Mesendoderm (in vitro differentiated cells): ENCODE measurements around the gene PCAT6.

ENCODE experiments used
- DNase-seq: peaks from one replicate; pipeline ENCODE4 v3.0.0; 2013
- H2AK5ac ChIP-seq: 2 replicates; pipeline ENCODE4 v1.6.1; 2013; ENCODE audit warnings: low read length, inconsistent platforms
- H2BK120ac ChIP-seq: 2 replicates; pipeline ENCODE4 v1.6.1; 2013; ENCODE audit warnings: low read depth, mild to moderate bottlenecking, low read length, moderate library complexity, mixed read lengths
- H2BK15ac ChIP-seq: replicated peaks from 2 replicates; pipeline ENCODE4 v1.6.1; 2013; ENCODE audit warnings: low read depth, mild to moderate bottlenecking, moderate library complexity
- H2BK5ac ChIP-seq: 2 replicates; pipeline ENCODE4 v1.6.1; 2013; ENCODE audit warnings: low read length, inconsistent platforms
- H3K18ac ChIP-seq: 2 replicates; pipeline ENCODE4 v1.6.1; 2013; ENCODE audit warnings: mild to moderate bottlenecking, low read length, mixed read lengths
- H3K23ac ChIP-seq: one replicate; pipeline ENCODE4 v1.6.1; 2013; ENCODE audit warnings: low read length
- H3K27ac ChIP-seq: 2 replicates; pipeline ENCODE4 v1.5.1; 2013; ENCODE audit warnings: low read depth, mild to moderate bottlenecking, inconsistent platforms, low read length, moderate library complexity
- H3K27me3 ChIP-seq: 2 replicates; pipeline ENCODE4 v1.6.1; 2013; ENCODE audit warnings: low read length, control low read depth, mild to moderate bottlenecking, inconsistent platforms; ENCODE audit not compliant: insufficient read depth, poor library complexity
- H3K36me3 ChIP-seq: 2 replicates; pipeline ENCODE4 v1.6.1; 2013; ENCODE audit warnings: low read length, inconsistent platforms; ENCODE audit not compliant: control insufficient read depth, insufficient read depth
- H3K4ac ChIP-seq: one replicate; pipeline ENCODE4 v1.6.1; 2013; ENCODE audit warnings: low read depth, mild to moderate bottlenecking, low read length, moderate library complexity
- H3K4me1 ChIP-seq: 2 replicates; pipeline ENCODE4 v1.6.1; 2013; ENCODE audit warnings: low read depth, low read length, inconsistent platforms; ENCODE audit not compliant: control insufficient read depth
- H3K4me2 ChIP-seq: 2 replicates; pipeline ENCODE4 v1.6.1; 2013; ENCODE audit warnings: low read length
- H3K4me3 ChIP-seq: 2 replicates; pipeline ENCODE4 v1.5.1; 2013; ENCODE audit warnings: mild to moderate bottlenecking, low read length
- H3K56ac ChIP-seq: one replicate; pipeline ENCODE4 v1.6.1; 2013; ENCODE audit warnings: low read length
- H3K79me1 ChIP-seq: 2 replicates; pipeline ENCODE4 v1.6.1; 2013; ENCODE audit warnings: low read length, inconsistent platforms
- H3K79me2 ChIP-seq: 2 replicates; pipeline ENCODE4 v1.6.1; 2013; ENCODE audit warnings: mild to moderate bottlenecking, low read length; ENCODE audit not compliant: control insufficient read depth, insufficient read depth
- H3K9ac ChIP-seq: 2 replicates; pipeline ENCODE4 v1.6.1; 2013; ENCODE audit warnings: low read length, inconsistent platforms
- H4K5ac ChIP-seq: one replicate; pipeline ENCODE4 v1.6.1; 2013; ENCODE audit warnings: low read length
- H4K8ac ChIP-seq: one replicate; pipeline ENCODE4 v1.6.1; 2013; ENCODE audit warnings: low read depth, mild to moderate bottlenecking, control low read depth, low read length, moderate library complexity
- WGBS: extraction: QIAGEN DNeasy Blood & Tissue Kit; methylation state at CpG from one replicate; pipeline ENCODE4 v1.1.7; 2013; ENCODE audit warnings: low lambda C conversion rate, missing lambda C conversion rate; ENCODE audit not compliant: insufficient coverage; ENCODE audit errors: extremely low coverage; 5-methylcytosine and 5-hydroxymethylcytosine counted together

The PCAT6 gene

GRCh38 chr1:202844259-202844658, 33.5 kb downstream of the PCAT6 start:
- DNase-seq = no peak
- Histone ChIP-seq H3K18ac (no peak overlapping the region), H3K4me3 (no peak overlapping the region), H2BK120ac (no peak overlapping the region), H3K23ac (no peak overlapping the region), H3K27ac (no peak overlapping the region), H3K56ac (no peak overlapping the region), H3K4me2 (no peak overlapping the region), H4K8ac (no peak overlapping the region), H3K36me3 (no peaks in the 10 kb centered on the region), H2BK5ac (no peak overlapping the region), H3K79me2 (no peaks in the 10 kb centered on the region), H3K4ac (no peak overlapping the region), H2BK15ac (no peak overlapping the region), H3K9ac (no peak overlapping the region), H3K4me1 (no peaks in the 10 kb centered on the region), H3K27me3 (no peaks in the 10 kb centered on the region), H3K79me1 (no peaks in the 10 kb centered on the region), H2AK5ac (no peak overlapping the region), H4K5ac (no peak overlapping the region)
- WGBS = no CpG with 5 or more reads among the region's 5 CpGs

GRCh38 chr1:202844935-202845334, 34.2 kb downstream of the PCAT6 start:
- no peaks in the 10 kb centered on the region for H3K36me3 ChIP-seq
- no CpG with 5 or more reads among the region's 6 CpGs for WGBS

GRCh38 chr1:202848191-202848542, 37.4 kb downstream of the PCAT6 start:
- no peak overlapping the region for H2BK15ac ChIP-seq
- no peak overlapping the region for H2AK5ac ChIP-seq
- no peaks in the 10 kb centered on the region for H3K36me3 ChIP-seq
- no peaks in the 10 kb centered on the region for H3K79me1 ChIP-seq
- no peak overlapping the region for H2BK5ac ChIP-seq
- no peaks in the 10 kb centered on the region for H3K79me2 ChIP-seq
- no peak for DNase-seq
- H3K56ac ChIP-seq = no peak overlapping the region
- no peak overlapping the region for H4K5ac ChIP-seq
- no peaks in the 10 kb centered on the region for H3K4me1 ChIP-seq
- H3K4ac ChIP-seq = no peak overlapping the region
- no CpG with 5 or more reads among the region's 2 CpGs for WGBS
- no peak overlapping the region for H3K18ac ChIP-seq
- H3K4me2 ChIP-seq = no peak overlapping the region
- H3K9ac ChIP-seq = no peak overlapping the region
- H3K4me3 ChIP-seq = no peak overlapping the region
- H2BK120ac ChIP-seq = no peak overlapping the region
- no peak overlapping the region for H3K23ac ChIP-seq
- no peak overlapping the region for H3K27ac ChIP-seq
- no peaks in the 10 kb centered on the region for H3K27me3 ChIP-seq
- H4K8ac ChIP-seq = no peak overlapping the region

More at GRCh38 chr1:202844935-202845334, 34.2 kb downstream of the PCAT6 start:
- Histone ChIP-seq H3K18ac (no peak overlapping the region), H3K27ac (no peak overlapping the region), H3K9ac (no peak overlapping the region), H3K79me2 (no peaks in the 10 kb centered on the region), H2AK5ac (no peak overlapping the region), H3K4me2 (no peak overlapping the region), H3K4me3 (no peak overlapping the region), H3K4me1 (no peaks in the 10 kb centered on the region), H3K4ac (no peak overlapping the region), H2BK5ac (no peak overlapping the region), H4K8ac (no peak overlapping the region), H3K79me1 (no peaks in the 10 kb centered on the region), H3K23ac (no peak overlapping the region), H2BK15ac (no peak overlapping the region), H2BK120ac (no peak overlapping the region), H3K56ac (no peak overlapping the region), H3K27me3 (no peaks in the 10 kb centered on the region), H4K5ac (no peak overlapping the region)
- peak; percentile 45 for DNase-seq

- H2BK120ac ChIP-seq = no peak overlapping the region
- H3K4me2 ChIP-seq = no peak overlapping the region
- H4K5ac ChIP-seq = no peak overlapping the region
- H3K27ac ChIP-seq = no peak overlapping the region
- H3K9ac ChIP-seq = no peak overlapping the region
- no peak overlapping the region for H4K8ac ChIP-seq
- DNase-seq = no peak
- H2AK5ac ChIP-seq = no peak overlapping the region
- no peak overlapping the region for H2BK15ac ChIP-seq
- H3K4me3 ChIP-seq = no peak overlapping the region
- H3K18ac ChIP-seq = no peak overlapping the region
- H3K36me3 ChIP-seq = no peaks in the 10 kb centered on the region
- no peak overlapping the region for H2BK5ac ChIP-seq
- H3K4me1 ChIP-seq = no peaks in the 10 kb centered on the region
- no peak overlapping the region for H3K56ac ChIP-seq
- no peak overlapping the region for H3K23ac ChIP-seq
- WGBS = no CpG with 5 or more reads among the region's 7 CpGs
- no peaks in the 10 kb centered on the region for H3K79me2 ChIP-seq
- no peak overlapping the region for H3K4ac ChIP-seq
- H3K79me1 ChIP-seq = no peaks in the 10 kb centered on the region
- no peaks in the 10 kb centered on the region for H3K27me3 ChIP-seq
Measured at GRCh38 chr1:202850593-202851362, 40.0 kb downstream of the PCAT6 start.

GRCh38 chr1:202852163-202852904, 41.6 kb downstream of the PCAT6 start:
- Histone ChIP-seq H3K36me3 (peaks cover 2% of the 10 kb centered on the region), H3K4me3 (no peak overlapping the region), H3K4me2 (no peak overlapping the region), H3K27me3 (no peaks in the 10 kb centered on the region), H2BK5ac (no peak overlapping the region), H2AK5ac (no peak overlapping the region), H3K79me1 (no peaks in the 10 kb centered on the region), H3K23ac (no peak overlapping the region), H3K9ac (no peak overlapping the region), H2BK15ac (no peak overlapping the region), H3K4me1 (no peaks in the 10 kb centered on the region), H3K56ac (no peak overlapping the region), H3K79me2 (no peaks in the 10 kb centered on the region), H3K27ac (no peak overlapping the region), H4K8ac (no peak overlapping the region), H2BK120ac (no peak overlapping the region), H3K4ac (no peak overlapping the region), H4K5ac (no peak overlapping the region), H3K18ac (no peak overlapping the region)
- no CpG with 5 or more reads among the region's 15 CpGs for WGBS
- DNase-seq = peak; percentile 93
